Lower leg skin (tissue), 4 donors: ENCODE measurements around the gene BOK. TPM values are rescaled to one million over a fixed set of nuclear protein-coding genes. Genes with fewer than 3 reads are reported as not detected.
"Not testable (repeated sequence)": the region's sequence is repeated elsewhere in the genome, so short reads cannot be mapped to it uniquely, and the experiment has no call there.

ENCODE experiments used
- DNase-seq, 2 donors: peaks; one replicate each; pipeline ENCODE4 v3.0.0-alpha.2; 2019; ENCODE audit warnings: low spot score in 2 of 2
- H3K4me3 ChIP-seq: fragments of 200-600 bp; sonication (generic); 2 replicates; pipeline ENCODE4 v1.5.1; 2017; ENCODE audit warnings: mild to moderate bottlenecking, low read depth; ENCODE audit not compliant: poor library complexity, severe bottlenecking
- POLR2A ChIP-seq, 2 donors: fragments of 450-650 bp; IDR thresholded peaks; one replicate each; pipeline ENCODE4 v1.6.1; 2016 to 2017; ENCODE audit warnings: antibody characterized with exemption in 2 of 2, mild to moderate bottlenecking in 1 of 2, moderate library complexity in 1 of 2
- WGBS, 2 donors: methylation state at CpG; one replicate each; pipeline ENCODE4 v1.1.5; 2018; 5-methylcytosine and 5-hydroxymethylcytosine counted together
- intact Hi-C: fragments of 100-400 bp; cut with DNase I; formaldehyde crosslinking; loops from one replicate; pipeline ENCODE4 v1.15.0; 2023; ENCODE audit warnings: low total_unique reads
- total RNA-seq, 4 donors: library from RNA; depleted of rRNA; stranded (reverse); fragments of >200 nt; gene quantifications; one replicate each; pipeline ENCODE4 v1.1.0, GENCODE V29; 2016
- TF ChIP-seq, protein P1 (sequence below), 3 donors: fragments of 450-650 bp; IDR thresholded peaks; one replicate each; pipeline ENCODE4 v1.5.1; 2016; ENCODE audit warnings: antibody characterized with exemption in 3 of 3, mild to moderate bottlenecking in 3 of 3, moderate library complexity in 2 of 3

BOK gene
- total RNA-seq, 4 donors from 2014 or later: 44.2 to 59.9 (median 54.7) TPM

DNA sequence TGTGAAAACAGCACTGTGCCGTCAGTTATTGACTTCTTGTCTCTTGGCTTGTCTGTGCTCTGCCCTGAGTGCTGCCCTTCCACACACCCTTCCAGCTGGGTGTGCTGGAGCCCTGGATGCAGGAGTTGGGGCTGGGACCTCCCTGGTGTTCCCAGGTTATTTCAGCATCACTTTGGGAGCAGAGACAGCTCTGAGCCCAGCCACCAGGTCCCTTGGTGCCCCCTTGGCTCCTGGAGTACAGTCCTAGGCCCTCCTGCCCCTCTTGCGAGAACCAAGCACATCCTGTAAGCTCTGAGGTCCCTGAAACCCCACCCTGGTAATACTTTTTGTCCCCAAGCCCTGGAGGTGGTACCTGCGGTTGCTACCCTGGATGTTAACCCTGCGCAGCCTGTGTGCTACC lies 24.3 kb downstream of the BOK start:
- DNase-seq: no peak
- TF ChIP-seq, protein P1, sequence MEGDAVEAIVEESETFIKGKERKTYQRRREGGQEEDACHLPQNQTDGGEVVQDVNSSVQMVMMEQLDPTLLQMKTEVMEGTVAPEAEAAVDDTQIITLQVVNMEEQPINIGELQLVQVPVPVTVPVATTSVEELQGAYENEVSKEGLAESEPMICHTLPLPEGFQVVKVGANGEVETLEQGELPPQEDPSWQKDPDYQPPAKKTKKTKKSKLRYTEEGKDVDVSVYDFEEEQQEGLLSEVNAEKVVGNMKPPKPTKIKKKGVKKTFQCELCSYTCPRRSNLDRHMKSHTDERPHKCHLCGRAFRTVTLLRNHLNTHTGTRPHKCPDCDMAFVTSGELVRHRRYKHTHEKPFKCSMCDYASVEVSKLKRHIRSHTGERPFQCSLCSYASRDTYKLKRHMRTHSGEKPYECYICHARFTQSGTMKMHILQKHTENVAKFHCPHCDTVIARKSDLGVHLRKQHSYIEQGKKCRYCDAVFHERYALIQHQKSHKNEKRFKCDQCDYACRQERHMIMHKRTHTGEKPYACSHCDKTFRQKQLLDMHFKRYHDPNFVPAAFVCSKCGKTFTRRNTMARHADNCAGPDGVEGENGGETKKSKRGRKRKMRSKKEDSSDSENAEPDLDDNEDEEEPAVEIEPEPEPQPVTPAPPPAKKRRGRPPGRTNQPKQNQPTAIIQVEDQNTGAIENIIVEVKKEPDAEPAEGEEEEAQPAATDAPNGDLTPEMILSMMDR (IDR thresholded peaks at IDR 0.05): no peak
- TF ChIP-seq POLR2A (IDR thresholded peaks at IDR 0.05): no peak
- no peak overlapping the region for H3K4me3 ChIP-seq
- WGBS, 2 donors: 98 to 99% methylated on average over 4 of the region's 4 CpGs
- intact Hi-C loops: no loop called here

GRCh38 chr2:241584436-241584835 lies 25.9 kb downstream of the BOK start:
- H3K4me3 ChIP-seq: no peak overlapping the region
- intact Hi-C loops: no loop called here
- DNase-seq: no peak
- no peak for TF ChIP-seq POLR2A (IDR thresholded peaks at IDR 0.05)
- TF ChIP-seq, protein P1 (IDR thresholded peaks at IDR 0.05): no peak
- WGBS, 2 donors: 74 to 82% methylated on average over 12 of the region's 12 CpGs

GRCh38 chr2:241586564-241587264 lies 28.2 kb downstream of the BOK start:
- 95 to 98% methylated on average over 2 of the region's 2 CpGs for WGBS, 2 donors
- no peak for DNase-seq
- no peak for TF ChIP-seq POLR2A (IDR thresholded peaks at IDR 0.05)
- TF ChIP-seq, protein P1 (IDR thresholded peaks at IDR 0.05): no peak
- intact Hi-C loops: no loop called here
- no peak overlapping the region for H3K4me3 ChIP-seq

DNA sequence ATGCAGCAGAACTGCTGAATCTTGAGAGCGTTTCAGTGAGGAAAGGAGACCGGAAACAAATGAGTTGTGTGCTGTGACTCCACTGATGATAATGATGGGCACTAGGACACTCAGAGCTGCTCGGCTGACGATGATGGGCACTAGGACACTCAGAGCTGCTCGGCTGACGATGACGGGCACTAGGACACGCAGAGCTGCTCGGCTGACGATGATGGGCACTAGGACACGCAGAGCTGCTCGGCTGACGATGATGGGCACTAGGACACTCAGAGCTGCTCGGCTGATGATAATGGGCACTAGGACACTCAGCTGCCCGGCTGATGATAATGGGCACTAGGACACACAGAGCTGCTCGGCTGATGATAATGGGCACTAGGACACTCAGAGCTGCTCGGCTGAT lies 31.3 kb downstream of the BOK start:
- DNase-seq, intact Hi-C loops, H3K4me3 ChIP-seq: not testable (repeated sequence)
- WGBS, 2 donors: 88 to 98% methylated on average over 16 to 17 of the region's 17 CpGs

- intact Hi-C loops, H3K4me3 ChIP-seq, DNase-seq: not testable (repeated sequence)
- 88 to 95% methylated on average over 33 of the region's 33 CpGs for WGBS, 2 donors
Observed at GRCh38 chr2:241590496-241591455, 32.2 kb downstream of the BOK start.

GRCh38 chr2:241592126-241592845 lies 33.7 kb downstream of the BOK start:
- intact Hi-C loops: no loop called here
- 93% methylated on average over 16 to 18 of the region's 18 CpGs for WGBS, 2 donors
- no peak for TF ChIP-seq POLR2A (IDR thresholded peaks at IDR 0.05)
- TF ChIP-seq, protein P1 (IDR thresholded peaks at IDR 0.05): no peak
- no peak for DNase-seq
- no peak overlapping the region for H3K4me3 ChIP-seq
